ENCODE data around the gene NUP160.

Gene NUP160

GRCh38 chr11:47867823-47868222 is 19.7 kb upstream of the NUP160 start:
- TF ChIP-seq ZBTB7A (IDR thresholded peaks at IDR 0.05; ENCODE audit: low read depth) (no peak), EP300 (IDR thresholded peaks at IDR 0.05; ENCODE audit: borderline replicate concordance) (no peak), EGR1 (IDR thresholded peaks at IDR 0.05) (no peak), CEBPB (IDR thresholded peaks at IDR 0.05) (no peak), REST (IDR thresholded peaks at IDR 0.05; ENCODE audit: low read depth) (no peak), RAD21 (IDR thresholded peaks at IDR 0.05; ENCODE audit: low read depth) (no peak), CREB1 (IDR thresholded peaks at IDR 0.05; ENCODE audit: low read depth) (no peak), TEAD4 (IDR thresholded peaks at IDR 0.05) (no peak), TCF12 (IDR thresholded peaks at IDR 0.05; ENCODE audit: low read depth) (no peak), NFIC (IDR thresholded peaks at IDR 0.05) (no peak), YY1 (IDR thresholded peaks at IDR 0.05; ENCODE audit: low read depth) (no peak), MAX (IDR thresholded peaks at IDR 0.05) (no peak), FOXM1 (IDR thresholded peaks at IDR 0.05; ENCODE audit: borderline replicate concordance, low read depth) (no peak), TAF1 (IDR thresholded peaks at IDR 0.05; ENCODE audit: low read depth) (no peak), USF1 (IDR thresholded peaks at IDR 0.05) (no peak)

- TF ChIP-seq TCF12 (IDR thresholded peaks at IDR 0.05; ENCODE audit: low read depth): no peak
- no peak for TF ChIP-seq CREB1 (IDR thresholded peaks at IDR 0.05; ENCODE audit: low read depth)
- no peak for TF ChIP-seq CEBPB (IDR thresholded peaks at IDR 0.05)
- TF ChIP-seq ZBTB7A (IDR thresholded peaks at IDR 0.05; ENCODE audit: low read depth): no peak
- TF ChIP-seq EGR1 (IDR thresholded peaks at IDR 0.05): no peak
- TF ChIP-seq TAF1 (IDR thresholded peaks at IDR 0.05; ENCODE audit: low read depth): no peak
- no peak for TF ChIP-seq TEAD4 (IDR thresholded peaks at IDR 0.05)
- no peak for TF ChIP-seq RAD21 (IDR thresholded peaks at IDR 0.05; ENCODE audit: low read depth)
- no peak for TF ChIP-seq NFIC (IDR thresholded peaks at IDR 0.05)
- TF ChIP-seq FOXM1 (IDR thresholded peaks at IDR 0.05; ENCODE audit: borderline replicate concordance, low read depth): no peak
- TF ChIP-seq MAX (IDR thresholded peaks at IDR 0.05): no peak
- TF ChIP-seq USF1 (IDR thresholded peaks at IDR 0.05): no peak
Observed at GRCh38 chr11:47864901-47865300, 16.8 kb upstream of the NUP160 start.

- no peak for TF ChIP-seq TAF1 (IDR thresholded peaks at IDR 0.05; ENCODE audit: low read depth)
- no peak for TF ChIP-seq CEBPB (IDR thresholded peaks at IDR 0.05)
- no peak for TF ChIP-seq USF1 (IDR thresholded peaks at IDR 0.05)
- TF ChIP-seq TCF12 (IDR thresholded peaks at IDR 0.05; ENCODE audit: low read depth): no peak
- TF ChIP-seq EGR1 (IDR thresholded peaks at IDR 0.05): no peak
- TF ChIP-seq REST (IDR thresholded peaks at IDR 0.05; ENCODE audit: low read depth): no peak
- no peak for TF ChIP-seq MAX (IDR thresholded peaks at IDR 0.05)
- TF ChIP-seq FOXM1 (IDR thresholded peaks at IDR 0.05; ENCODE audit: borderline replicate concordance, low read depth): no peak
- no peak for TF ChIP-seq TEAD4 (IDR thresholded peaks at IDR 0.05)
- TF ChIP-seq NFIC (IDR thresholded peaks at IDR 0.05): no peak
- TF ChIP-seq RAD21 (IDR thresholded peaks at IDR 0.05; ENCODE audit: low read depth): no peak
- TF ChIP-seq YY1 (IDR thresholded peaks at IDR 0.05; ENCODE audit: low read depth): no peak
Observed at GRCh38 chr11:47863898-47864430, 15.8 kb upstream of the NUP160 start.

- TF ChIP-seq TAF1 (IDR thresholded peaks at IDR 0.05; ENCODE audit: low read depth) (no peak), NFIC (IDR thresholded peaks at IDR 0.05) (no peak), CREB1 (IDR thresholded peaks at IDR 0.05; ENCODE audit: low read depth) (no peak), EGR1 (IDR thresholded peaks at IDR 0.05) (no peak), EP300 (IDR thresholded peaks at IDR 0.05; ENCODE audit: borderline replicate concordance) (no peak), TCF12 (IDR thresholded peaks at IDR 0.05; ENCODE audit: low read depth) (no peak), REST (IDR thresholded peaks at IDR 0.05; ENCODE audit: low read depth) (no peak), MAX (IDR thresholded peaks at IDR 0.05) (no peak), FOXM1 (IDR thresholded peaks at IDR 0.05; ENCODE audit: borderline replicate concordance, low read depth) (no peak)
Observed at GRCh38 chr11:47863189-47863897, 15.2 kb upstream of the NUP160 start.
